Omental fat pad (tissue), 4 donors: ENCODE measurements around the gene APOBEC3B. TPM values are rescaled to one million over a fixed set of nuclear protein-coding genes. Genes with fewer than 3 reads are reported as not detected.

Source experiments
- ATAC-seq: fragments of 150-250 bp; one replicate; pipeline ENCODE4 v1.9.1; 2016; ENCODE audit warnings: mild to moderate bottlenecking, moderate library complexity; ENCODE audit not compliant: low FRiP score
- DNase-seq: peaks from one replicate; pipeline ENCODE4 v3.0.0-alpha.2; 2019; ENCODE audit warnings: low spot score
- CTCF ChIP-seq, 3 donors: fragments of 450-650 bp; IDR thresholded peaks; one replicate each; pipeline ENCODE4 v1.5.1; 2016 to 2017; ENCODE audit warnings: antibody characterized with exemption in 3 of 3, mild to moderate bottlenecking in 3 of 3, moderate library complexity in 2 of 3
- total RNA-seq, 4 donors: library from RNA; depleted of rRNA; stranded (reverse); fragments of >200 nt; gene quantifications; one replicate each; pipeline ENCODE4 v1.1.0, GENCODE V29; 2016

APOBEC3B gene
- 1 to 10 TPM in 2 of 4 donors, not detected in 2; 1.1 to 2.2 TPM for total RNA-seq

DNA sequence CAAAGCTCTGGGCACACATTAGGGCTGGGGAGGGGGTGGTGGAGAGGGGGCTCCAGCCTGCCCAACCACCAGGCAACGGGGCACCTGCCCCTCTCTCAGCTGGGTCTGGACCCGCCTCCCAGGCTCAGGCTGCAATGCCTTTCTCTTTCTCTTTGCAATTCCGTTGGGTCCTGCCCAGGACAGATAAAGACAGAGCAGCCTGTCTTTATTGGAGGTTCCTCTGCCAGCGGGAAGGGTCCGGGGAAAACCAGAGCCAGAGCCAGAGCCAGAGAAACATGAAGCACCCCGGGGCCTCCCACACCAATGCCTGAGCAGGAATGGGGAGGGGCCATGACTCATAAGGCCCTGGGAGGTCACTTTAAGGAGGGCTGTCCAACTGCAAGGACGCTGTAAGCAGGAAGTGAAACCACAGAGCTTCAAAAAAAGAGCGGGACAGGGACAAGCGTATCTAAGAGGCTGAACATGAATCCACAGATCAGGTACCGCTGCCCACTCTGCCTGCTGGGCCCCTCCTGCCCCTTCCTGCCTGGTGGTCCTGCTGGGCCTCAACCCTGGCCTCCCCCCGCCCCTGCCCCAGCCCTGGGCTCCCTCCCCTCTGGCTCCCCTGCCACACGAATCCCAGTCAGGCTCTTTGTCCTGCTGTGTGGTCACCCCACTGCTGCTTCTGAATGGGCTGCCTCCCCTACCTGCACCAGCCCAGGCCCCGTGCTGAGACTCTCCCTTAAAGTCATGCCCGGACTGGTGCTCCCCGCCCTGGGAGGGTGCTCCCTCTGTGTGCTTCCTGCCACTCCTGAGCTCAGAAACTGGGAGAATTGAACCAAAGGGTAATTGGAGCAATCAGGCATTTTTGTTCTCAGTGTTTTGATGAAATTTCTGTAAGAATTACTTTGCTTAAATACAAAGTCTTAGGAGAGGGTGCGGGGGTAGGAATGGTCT, at the start of gene APOBEC3B:
TSS of gene APOBEC3B (plus strand) at position 356 of the 936 bp plus-strand sequence. CDS start at position 463, 107 bp downstream.
- no peak for ATAC-seq
- no peak for DNase-seq
- no peak for TF ChIP-seq CTCF (IDR thresholded peaks at IDR 0.05)

DNA sequence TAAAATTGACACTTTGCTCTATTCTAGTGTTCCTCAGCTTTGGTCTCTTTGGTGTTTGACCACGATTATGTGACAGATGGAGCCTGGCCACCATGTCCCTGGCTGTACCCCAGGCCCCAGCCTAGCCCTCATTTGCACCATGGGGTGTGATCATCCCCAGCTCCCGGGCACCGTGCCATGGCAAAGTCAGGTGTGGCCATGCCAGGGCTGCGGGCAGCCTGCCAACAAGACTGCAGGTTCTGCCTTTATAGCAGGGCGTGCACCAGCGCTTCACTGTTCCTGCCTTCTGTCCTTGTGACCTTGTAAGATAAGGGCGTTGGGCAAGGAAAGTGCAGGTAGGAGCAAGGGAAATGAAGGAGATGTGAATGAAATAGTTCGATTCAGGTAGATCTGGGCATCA, 47.1 kb upstream of the APOBEC3B start:
- DNase-seq (no peak), ATAC-seq (no peak)
- TF ChIP-seq CTCF (IDR thresholded peaks at IDR 0.05) = no peak

GRCh38 chr22:38935616-38936015, 46.5 kb upstream of the APOBEC3B start:
- no peak for TF ChIP-seq CTCF (IDR thresholded peaks at IDR 0.05)
- ATAC-seq (no peak), DNase-seq (no peak)

GRCh38 chr22:38936562-38936961, 45.6 kb upstream of the APOBEC3B start:
- ATAC-seq (no peak), DNase-seq (no peak)
- no peak for TF ChIP-seq CTCF (IDR thresholded peaks at IDR 0.05)

DNA sequence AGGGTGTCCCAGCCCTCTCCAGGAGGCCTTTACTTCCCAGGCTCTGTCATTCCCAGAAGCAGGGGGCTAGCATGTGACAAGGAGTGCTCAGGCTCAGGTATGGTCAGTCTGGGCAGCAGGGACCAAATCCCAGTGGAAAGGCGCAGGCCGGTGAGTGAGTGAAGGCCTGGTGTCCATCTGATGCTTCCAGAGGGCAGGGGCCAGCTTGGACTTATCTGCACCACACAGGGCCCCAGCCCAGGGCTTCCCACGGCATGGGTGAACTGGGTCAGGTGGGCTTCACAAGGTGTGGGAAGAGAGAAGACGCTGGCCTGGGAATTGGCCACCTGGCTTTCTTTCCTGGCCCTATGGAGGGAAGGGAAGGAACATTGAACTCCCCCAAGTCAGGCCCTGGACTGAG, 45.1 kb upstream of the APOBEC3B start:
- no peak for TF ChIP-seq CTCF (IDR thresholded peaks at IDR 0.05)
- DNase-seq = no peak
- peak; percentile 19 for ATAC-seq

DNA sequence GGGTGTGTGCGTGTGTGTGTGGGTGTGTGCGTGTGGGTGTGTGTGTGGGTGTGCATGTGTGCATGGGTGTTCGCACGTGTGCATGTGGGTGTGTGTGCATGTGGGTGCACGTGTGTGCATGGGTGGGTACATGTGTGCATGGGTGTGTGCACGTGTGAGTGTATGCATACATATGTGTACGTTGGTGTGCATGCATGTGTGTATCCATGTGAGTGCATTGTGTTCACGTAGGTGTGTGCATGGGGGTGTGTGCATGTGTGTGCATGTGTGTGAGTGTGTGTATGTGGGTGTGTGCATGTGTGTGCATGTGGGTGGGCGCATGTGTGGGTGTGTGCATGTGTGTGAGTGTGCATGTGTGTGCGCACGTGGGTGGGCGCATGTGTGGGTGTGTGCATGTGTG, 44.6 kb upstream of the APOBEC3B start:
- TF ChIP-seq CTCF (IDR thresholded peaks at IDR 0.05) = no peak
- ATAC-seq (peak; percentile 23), DNase-seq (no peak)

DNA sequence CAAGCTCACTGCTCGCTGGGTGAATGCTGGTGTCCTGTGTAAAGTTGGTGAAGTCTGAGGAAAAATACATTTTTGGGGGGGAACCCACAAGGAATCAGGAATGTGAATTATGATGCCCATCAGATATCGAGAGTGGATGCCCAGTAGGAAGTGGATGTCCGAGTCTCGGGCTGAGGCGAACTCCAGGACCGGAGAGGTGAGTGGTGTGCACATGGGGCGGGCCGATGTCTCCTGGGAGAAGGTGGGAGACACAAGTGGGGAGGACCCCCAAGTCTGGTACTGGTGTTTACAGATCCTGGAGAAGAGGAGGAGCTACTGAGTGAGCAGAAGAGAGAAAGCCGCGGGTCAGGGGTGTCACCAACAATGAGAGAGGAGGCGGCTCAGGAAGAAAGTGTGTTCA, 43.9 kb upstream of the APOBEC3B start:
- DNase-seq (no peak), ATAC-seq (no peak)
- no peak for TF ChIP-seq CTCF (IDR thresholded peaks at IDR 0.05)
